H9 (cell line): Measurements from ENCODE around the gene GPS1. TPM values are rescaled to one million over a fixed set of nuclear protein-coding genes. Genes with fewer than 3 reads are reported as not detected.
A peak's percentile ranks its signal among the peaks of the same experiment; 100 is the strongest.

Experiments
- DNase-seq: peaks from one replicate; pipeline ENCODE4 v3.0.0-alpha.2; 2017
- H2AFZ ChIP-seq: one replicate; pipeline ENCODE4 v1.6.1; 2013; ENCODE audit warnings: mild to moderate bottlenecking, low read length, control low read depth, moderate library complexity
- H2AK5ac ChIP-seq: 2 replicates; pipeline ENCODE4 v1.6.1; 2013; ENCODE audit warnings: low read length, control low read depth, mixed read lengths; ENCODE audit not compliant: insufficient read length
- H2BK120ac ChIP-seq: one replicate; pipeline ENCODE4 v1.6.1; 2013; ENCODE audit warnings: low read depth, mild to moderate bottlenecking, low read length, control low read depth, inconsistent platforms; ENCODE audit not compliant: poor library complexity, severe bottlenecking
- H2BK12ac ChIP-seq: 2 replicates; pipeline ENCODE4 v1.6.1; 2013; ENCODE audit warnings: low read length, control low read depth, mixed read lengths, low read depth; ENCODE audit not compliant: insufficient read length
- H2BK15ac ChIP-seq: 2 replicates; pipeline ENCODE4 v1.6.1; 2013; ENCODE audit warnings: low read depth, low read length, control low read depth
- H2BK20ac ChIP-seq: one replicate; pipeline ENCODE4 v1.6.1; 2013; ENCODE audit warnings: low read depth, mild to moderate bottlenecking, low read length, control low read depth, inconsistent platforms; ENCODE audit not compliant: poor library complexity, severe bottlenecking
- H2BK5ac ChIP-seq: 2 replicates; pipeline ENCODE4 v1.6.1; 2013; ENCODE audit warnings: low read length, control low read depth, mixed read lengths; ENCODE audit not compliant: insufficient read length
- H3K14ac ChIP-seq: 2 replicates; pipeline ENCODE4 v1.6.1; 2013; ENCODE audit warnings: low read length, control low read depth; ENCODE audit not compliant: insufficient read depth
- H3K18ac ChIP-seq: 2 replicates; pipeline ENCODE4 v1.6.1; 2013; ENCODE audit warnings: low read depth, mild to moderate bottlenecking, mixed read lengths, low read length, control low read depth; ENCODE audit not compliant: insufficient read length
- H3K23ac ChIP-seq: 2 replicates; pipeline ENCODE4 v1.6.1; 2013; ENCODE audit warnings: low read length, control low read depth, mixed read lengths, low read depth; ENCODE audit not compliant: insufficient read length
- H3K23me2 ChIP-seq: 2 replicates; pipeline ENCODE4 v1.6.1; 2013; ENCODE audit warnings: low read depth, mild to moderate bottlenecking, mixed read lengths, low read length, control low read depth; ENCODE audit not compliant: insufficient read length, poor library complexity, severe bottlenecking
- H3K27ac ChIP-seq: 2 replicates; pipeline ENCODE4 v1.5.1; 2013; ENCODE audit warnings: low read length, control low read depth, mixed read lengths, low read depth; ENCODE audit not compliant: insufficient read length
- H3K27me3 ChIP-seq: 2 replicates; pipeline ENCODE4 v1.6.1; 2013; ENCODE audit warnings: low read length, control low read depth, inconsistent platforms; ENCODE audit not compliant: insufficient read depth
- H3K4ac ChIP-seq: 2 replicates; pipeline ENCODE4 v1.6.1; 2013; ENCODE audit warnings: low read depth, mild to moderate bottlenecking, control low read depth, inconsistent platforms, low read length, moderate library complexity
- H3K4me1 ChIP-seq: 2 replicates; pipeline ENCODE4 v1.6.1; 2013; ENCODE audit warnings: low read length, control low read depth, inconsistent platforms; ENCODE audit not compliant: insufficient read depth
- H3K4me2 ChIP-seq: 2 replicates; pipeline ENCODE4 v1.6.1; 2013; ENCODE audit warnings: low read length, control low read depth, mixed read lengths; ENCODE audit not compliant: insufficient read length, insufficient read depth
- H3K56ac ChIP-seq: 2 replicates; pipeline ENCODE4 v1.6.1; 2013; ENCODE audit warnings: low read depth, mild to moderate bottlenecking, mixed read lengths, low read length, control low read depth; ENCODE audit not compliant: insufficient read length
- H3K79me1 ChIP-seq: 2 replicates; pipeline ENCODE4 v1.6.1; 2013; ENCODE audit warnings: low read depth, mild to moderate bottlenecking, moderate library complexity, low read length, control low read depth, inconsistent platforms; ENCODE audit not compliant: insufficient read depth, poor library complexity, severe bottlenecking
- H3K79me2 ChIP-seq: 2 replicates; pipeline ENCODE4 v1.6.1; 2013; ENCODE audit warnings: low read length, control low read depth, inconsistent platforms; ENCODE audit not compliant: insufficient read depth
- H3K9ac ChIP-seq: 2 replicates; pipeline ENCODE4 v1.6.1; 2013; ENCODE audit warnings: low read length, control low read depth, mixed read lengths; ENCODE audit not compliant: insufficient read length; ENCODE audit errors: extremely low read depth
- H3K9me3 ChIP-seq: one replicate; pipeline ENCODE4 v1.6.1; 2013; ENCODE audit warnings: low read depth, low read length, inconsistent platforms; ENCODE audit not compliant: control insufficient read depth
- H3T11ph ChIP-seq: one replicate; pipeline ENCODE4 v1.6.1; 2013; ENCODE audit warnings: mild to moderate bottlenecking, low read length, control low read depth, inconsistent platforms
- H4K20me1 ChIP-seq: one replicate; pipeline ENCODE4 v1.6.1; 2013; ENCODE audit not compliant: control insufficient read depth, insufficient read length, insufficient read depth
- H4K5ac ChIP-seq: 2 replicates; pipeline ENCODE4 v1.6.1; 2013; ENCODE audit warnings: low read depth, mild to moderate bottlenecking, mixed read lengths, low read length, control low read depth; ENCODE audit not compliant: insufficient read length
- H4K8ac ChIP-seq: replicated peaks from 2 replicates; pipeline ENCODE4 v1.6.1; 2013; ENCODE audit warnings: low read length, control low read depth, mixed read lengths, low read depth; ENCODE audit not compliant: insufficient read length
- H4K91ac ChIP-seq: 2 replicates; pipeline ENCODE4 v1.6.1; 2013; ENCODE audit warnings: low read depth, mild to moderate bottlenecking, moderate library complexity, mixed read lengths, low read length, control low read depth; ENCODE audit not compliant: insufficient read length
- H3K27ac Mint-ChIP-seq, 3 experiments: 2 replicates in 2 of 3; 3 replicates in 1 of 3; pipeline ENCODE4 v1.8.0; 2020 to 2021; ENCODE audit warnings: mixed read lengths in 3 of 3, mild to moderate bottlenecking in 1 of 3, moderate library complexity in 1 of 3
- H3K27me3 Mint-ChIP-seq: 2 replicates; pipeline ENCODE4 v1.8.0; 2021; ENCODE audit warnings: low read depth, mild to moderate bottlenecking, moderate library complexity, mixed read lengths
- H3K36me3 Mint-ChIP-seq, 3 experiments: 2 replicates in 2 of 3; 3 replicates in 1 of 3; pipeline ENCODE4 v1.8.0; 2020 to 2021; ENCODE audit warnings: low read depth in 3 of 3, mixed read lengths in 3 of 3; ENCODE audit not compliant: insufficient read depth in 1 of 3
- H3K4me1 Mint-ChIP-seq, 2 experiments: 2 replicates each; pipeline ENCODE4 v1.8.0; 2020; ENCODE audit warnings: mixed read lengths in 2 of 2
- H3K4me3 Mint-ChIP-seq, 2 experiments: 2 replicates in 1 of 2; 3 replicates in 1 of 2; pipeline ENCODE4 v1.8.0; 2020 to 2021; ENCODE audit warnings: mild to moderate bottlenecking in 2 of 2, mixed read lengths in 2 of 2, moderate library complexity in 1 of 2
- H3K9me3 Mint-ChIP-seq, 2 experiments: 2 replicates in 1 of 2; 3 replicates in 1 of 2; pipeline ENCODE4 v1.8.0; 2020; ENCODE audit warnings: mild to moderate bottlenecking in 2 of 2, mixed read lengths in 2 of 2, moderate library complexity in 1 of 2
- WGBS: extraction: QIAGEN DNeasy Blood & Tissue Kit; methylation state at CpG from one replicate; pipeline ENCODE4 v1.1.7; 2013; ENCODE audit warnings: missing lambda C conversion rate, low lambda C conversion rate, mixed read lengths; ENCODE audit not compliant: insufficient read length; ENCODE audit errors: extremely low coverage; 5-methylcytosine and 5-hydroxymethylcytosine counted together
- total RNA-seq: library from RNA; stranded (reverse); gene quantifications from 2 replicates; pipeline ENCODE4 v1.2.1, GENCODE V29; 2021
- TF ChIP-seq, protein P1 (sequence below): fragments of 200-600 bp; sonication (generic); conservative IDR thresholded peaks from 3 replicates; pipeline ENCODE4 v1.8.0; 2021; ENCODE audit warnings: antibody characterized with exemption, mild to moderate bottlenecking

The GPS1 gene
- total RNA-seq, 1 experiment from 2014 or later: 164 TPM

DNA sequence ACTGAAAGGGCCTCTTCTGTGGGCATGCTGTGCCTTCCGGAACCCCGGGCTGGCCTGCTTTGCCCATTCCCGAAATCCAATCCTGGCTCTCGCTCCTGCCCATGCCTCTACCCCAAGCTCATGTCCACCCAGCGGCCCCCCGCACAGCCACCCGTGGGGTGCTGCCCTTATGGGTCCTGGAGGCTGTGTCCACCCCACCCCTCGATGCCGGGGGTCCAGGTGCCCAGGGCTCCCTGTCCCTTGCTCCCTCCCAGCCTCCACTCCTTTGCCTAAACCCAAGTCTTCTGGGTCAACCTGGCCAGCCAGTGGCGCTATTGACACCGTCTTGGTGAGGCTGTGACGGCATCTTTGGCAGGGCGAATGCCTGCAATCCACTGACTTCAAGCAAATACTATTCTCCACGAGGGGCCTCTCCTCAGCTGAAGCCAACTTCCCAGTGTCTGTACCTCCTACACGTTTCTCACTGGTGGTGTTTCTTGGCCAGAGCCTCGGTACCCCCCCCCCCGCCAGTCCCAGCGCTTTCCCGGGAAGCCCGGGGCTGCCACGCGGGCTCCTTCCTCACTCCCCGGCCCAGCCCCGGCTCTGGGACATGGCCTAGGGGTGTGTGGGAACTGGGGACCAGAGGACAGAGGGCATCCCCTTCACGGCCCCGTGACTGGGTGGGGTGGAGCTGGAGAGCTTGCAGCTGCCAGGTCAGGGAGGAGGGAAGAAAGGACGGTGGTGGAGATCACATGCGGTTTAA is 26.1 kb downstream of the GPS1 start:
- H3K56ac ChIP-seq: no peak overlapping the region
- Mint-ChIP-seq H3K27ac (peak overlapping the region in 2 of 3 experiments; percentile 44 to 83; a peak in 2 of 7 replicates), H3K9me3 (no peaks in the 10 kb centered on the region), H3K4me3 (no peak overlapping the region), H3K27me3 (peaks cover 25% of the 10 kb centered on the region), H3K4me1 (no peaks in the 10 kb centered on the region; a peak in 2 of 4 replicates), H3K36me3 (peaks cover 14 to 36% (median 33%) of the 10 kb centered on the region in 3 experiments; a peak in 6 of 7 replicates)
- TF ChIP-seq, protein P1, sequence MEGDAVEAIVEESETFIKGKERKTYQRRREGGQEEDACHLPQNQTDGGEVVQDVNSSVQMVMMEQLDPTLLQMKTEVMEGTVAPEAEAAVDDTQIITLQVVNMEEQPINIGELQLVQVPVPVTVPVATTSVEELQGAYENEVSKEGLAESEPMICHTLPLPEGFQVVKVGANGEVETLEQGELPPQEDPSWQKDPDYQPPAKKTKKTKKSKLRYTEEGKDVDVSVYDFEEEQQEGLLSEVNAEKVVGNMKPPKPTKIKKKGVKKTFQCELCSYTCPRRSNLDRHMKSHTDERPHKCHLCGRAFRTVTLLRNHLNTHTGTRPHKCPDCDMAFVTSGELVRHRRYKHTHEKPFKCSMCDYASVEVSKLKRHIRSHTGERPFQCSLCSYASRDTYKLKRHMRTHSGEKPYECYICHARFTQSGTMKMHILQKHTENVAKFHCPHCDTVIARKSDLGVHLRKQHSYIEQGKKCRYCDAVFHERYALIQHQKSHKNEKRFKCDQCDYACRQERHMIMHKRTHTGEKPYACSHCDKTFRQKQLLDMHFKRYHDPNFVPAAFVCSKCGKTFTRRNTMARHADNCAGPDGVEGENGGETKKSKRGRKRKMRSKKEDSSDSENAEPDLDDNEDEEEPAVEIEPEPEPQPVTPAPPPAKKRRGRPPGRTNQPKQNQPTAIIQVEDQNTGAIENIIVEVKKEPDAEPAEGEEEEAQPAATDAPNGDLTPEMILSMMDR: no peak
- no peak overlapping the region for H2BK12ac ChIP-seq
- no peak overlapping the region for H3K23ac ChIP-seq
- H3K9me3 ChIP-seq: no peaks in the 10 kb centered on the region
- no peak overlapping the region for H3K27ac ChIP-seq
- no peaks in the 10 kb centered on the region for H3K79me2 ChIP-seq
- DNase-seq: peak; percentile 80
- H3K4ac ChIP-seq: no peak overlapping the region
- H2AK5ac ChIP-seq: no peak overlapping the region
- H4K91ac ChIP-seq: no peak overlapping the region
- no peak overlapping the region for H2AFZ ChIP-seq
- no peak overlapping the region for H2BK20ac ChIP-seq
- H3K27me3 ChIP-seq: no peaks in the 10 kb centered on the region
- H4K20me1 ChIP-seq: no peaks in the 10 kb centered on the region
- no peaks in the 10 kb centered on the region for H3K79me1 ChIP-seq
- H2BK120ac ChIP-seq: no peak overlapping the region
- H3K4me2 ChIP-seq: no peak overlapping the region
- no peaks in the 10 kb centered on the region for H3K23me2 ChIP-seq
- no peak overlapping the region for H4K8ac ChIP-seq
- H3K4me1 ChIP-seq: no peaks in the 10 kb centered on the region
- H4K5ac ChIP-seq: no peak overlapping the region
- no peak overlapping the region for H2BK15ac ChIP-seq
- H3T11ph ChIP-seq: no peak overlapping the region
- no CpG with 5 or more reads among the region's 28 CpGs for WGBS
- no peak overlapping the region for H3K14ac ChIP-seq
- no peak overlapping the region for H3K18ac ChIP-seq
- no peak overlapping the region for H3K9ac ChIP-seq
- H2BK5ac ChIP-seq: no peak overlapping the region
